ENCODE measurements around the gene PHLDB1.

GRCh38 chr11:118671254-118671653, 63.8 kb downstream of the PHLDB1 start:
- no peak for TF ChIP-seq POLR2A (IDR thresholded peaks at IDR 0.05)
- TF ChIP-seq CTCF (IDR thresholded peaks at IDR 0.05 in 4 of 5, conservative IDR thresholded peaks at IDR 0.05 in 1 of 5) = no peak
